Mononuclear cell (primary cell): ENCODE results near the gene ARL15. TPM values are rescaled to one million over a fixed set of nuclear protein-coding genes. Genes with fewer than 3 reads are reported as not detected.

Experiments used
- H3K27me3 ChIP-seq: 2 replicates; pipeline ENCODE4 v1.6.0; 2011; ENCODE audit warnings: low read length, control low read depth; ENCODE audit not compliant: insufficient read depth
- H3K4me1 ChIP-seq: 2 replicates; pipeline ENCODE4 v1.5.1; 2011; ENCODE audit warnings: mild to moderate bottlenecking, low read length, control low read depth; ENCODE audit not compliant: insufficient read depth
- H3K4me3 ChIP-seq: 2 replicates; pipeline ENCODE4 v1.5.1; 2011; ENCODE audit warnings: mild to moderate bottlenecking, low read length, moderate library complexity
- H3K9me3 ChIP-seq: 2 replicates; pipeline ENCODE4 v1.5.1; 2011; ENCODE audit warnings: low read depth, mild to moderate bottlenecking, control low read depth, low read length
- total RNA-seq: library from RNA; depleted of rRNA; stranded (reverse); fragments of >200 nt; gene quantifications from one replicate; pipeline ENCODE4 v1.2.3, GENCODE V29; 2012

ARL15 gene
- total RNA-seq, 1 donor = 30.3 TPM

GRCh38 chr5:53936481-53937352, 373.7 kb downstream of the ARL15 start:
- Histone ChIP-seq H3K9me3 (no peaks in the 10 kb centered on the region), H3K4me3 (no peak overlapping the region), H3K4me1 (peaks cover 5% of the 10 kb centered on the region), H3K27me3 (no peaks in the 10 kb centered on the region)

- no peaks in the 10 kb centered on the region for H3K9me3 ChIP-seq
- H3K27me3 ChIP-seq = no peaks in the 10 kb centered on the region
- H3K4me1 ChIP-seq = no peaks in the 10 kb centered on the region
- H3K4me3 ChIP-seq = no peak overlapping the region
Observed at GRCh38 chr5:53934151-53934820, 376.1 kb downstream of the ARL15 start.

DNA sequence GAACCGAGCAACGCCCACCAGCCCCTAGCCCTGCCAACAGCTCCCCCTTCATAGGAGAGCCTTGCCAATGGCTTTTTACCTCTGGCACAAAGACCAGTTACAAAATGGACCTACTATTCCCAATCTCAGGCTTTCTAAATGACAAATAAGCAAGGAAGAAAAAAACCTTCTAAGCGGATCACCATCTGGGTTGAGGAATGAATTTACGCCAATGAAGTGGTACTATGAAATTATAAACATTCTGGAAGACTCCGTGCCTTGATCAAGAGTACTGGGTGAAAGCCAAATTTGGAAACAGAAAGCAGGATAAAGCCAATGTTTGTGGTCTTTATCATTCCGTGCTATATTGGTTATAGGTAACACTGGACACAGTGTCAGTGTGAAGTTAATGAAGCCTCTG, 378.0 kb downstream of the ARL15 start:
- no peaks in the 10 kb centered on the region for H3K4me1 ChIP-seq
- no peak overlapping the region for H3K4me3 ChIP-seq
- H3K9me3 ChIP-seq = no peaks in the 10 kb centered on the region
- H3K27me3 ChIP-seq = no peaks in the 10 kb centered on the region

- H3K4me1 ChIP-seq = no peaks in the 10 kb centered on the region
- no peaks in the 10 kb centered on the region for H3K9me3 ChIP-seq
- H3K4me3 ChIP-seq = no peak overlapping the region
- no peaks in the 10 kb centered on the region for H3K27me3 ChIP-seq
Observed at GRCh38 chr5:53930457-53930856, 379.9 kb downstream of the ARL15 start.

DNA sequence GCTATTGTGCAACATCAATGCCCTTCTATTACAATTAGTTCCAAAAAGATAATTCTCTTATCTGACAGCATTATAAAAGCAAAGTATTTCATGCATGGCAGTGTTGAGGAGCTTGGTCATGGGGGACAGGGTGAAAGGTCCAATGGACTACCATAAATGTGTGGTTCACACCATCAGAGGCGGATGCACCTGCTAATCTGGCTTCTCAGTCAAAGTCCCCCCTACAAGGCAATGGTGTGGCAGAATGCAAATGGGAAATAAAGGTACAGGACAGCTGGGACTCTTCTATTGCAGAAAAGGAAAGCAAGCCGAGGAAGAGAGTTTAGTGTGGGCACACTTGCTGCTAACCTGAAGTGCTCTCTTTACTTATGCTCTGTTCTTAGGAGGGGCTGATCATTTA, 380.8 kb downstream of the ARL15 start:
- Histone ChIP-seq H3K27me3 (no peaks in the 10 kb centered on the region), H3K4me3 (no peak overlapping the region), H3K4me1 (no peaks in the 10 kb centered on the region), H3K9me3 (no peaks in the 10 kb centered on the region)

- Histone ChIP-seq H3K4me1 (no peaks in the 10 kb centered on the region), H3K27me3 (no peaks in the 10 kb centered on the region), H3K4me3 (no peak overlapping the region), H3K9me3 (no peaks in the 10 kb centered on the region)
Observed at GRCh38 chr5:53929152-53929551, 381.2 kb downstream of the ARL15 start.

- H3K9me3 ChIP-seq = no peaks in the 10 kb centered on the region
- H3K4me3 ChIP-seq = no peak overlapping the region
- H3K27me3 ChIP-seq = no peaks in the 10 kb centered on the region
- no peaks in the 10 kb centered on the region for H3K4me1 ChIP-seq
Observed at GRCh38 chr5:53928641-53929040, 381.7 kb downstream of the ARL15 start.

DNA sequence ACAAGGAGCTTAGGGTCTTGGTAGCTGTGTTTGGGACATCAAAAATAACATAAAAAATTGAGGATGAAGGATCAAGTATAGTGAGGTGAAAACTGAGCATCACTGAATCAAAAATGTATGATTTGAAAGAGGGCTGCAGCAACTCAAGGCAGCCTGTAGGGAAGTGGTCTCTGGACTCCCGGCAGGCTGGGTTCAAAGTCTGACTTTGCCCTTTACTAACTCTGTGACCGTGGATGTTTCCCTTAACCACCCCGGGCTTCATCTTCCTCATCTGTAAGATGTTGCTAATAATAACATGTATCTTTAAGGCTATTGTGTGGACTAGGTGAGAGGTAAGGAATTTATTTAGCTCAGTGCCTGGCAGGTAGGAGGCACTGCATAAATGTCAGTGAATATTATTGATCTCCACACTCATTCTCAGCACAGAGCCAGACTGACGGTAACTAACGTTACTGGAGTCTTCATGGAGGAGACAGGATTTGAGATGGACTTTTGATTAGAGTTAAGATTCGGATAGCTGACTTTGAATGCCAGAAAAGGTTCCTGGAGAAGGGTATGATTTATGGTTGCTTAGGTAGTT, 382.6 kb downstream of the ARL15 start:
- H3K4me1 ChIP-seq = no peaks in the 10 kb centered on the region
- no peaks in the 10 kb centered on the region for H3K27me3 ChIP-seq
- no peak overlapping the region for H3K4me3 ChIP-seq
- no peaks in the 10 kb centered on the region for H3K9me3 ChIP-seq

DNA sequence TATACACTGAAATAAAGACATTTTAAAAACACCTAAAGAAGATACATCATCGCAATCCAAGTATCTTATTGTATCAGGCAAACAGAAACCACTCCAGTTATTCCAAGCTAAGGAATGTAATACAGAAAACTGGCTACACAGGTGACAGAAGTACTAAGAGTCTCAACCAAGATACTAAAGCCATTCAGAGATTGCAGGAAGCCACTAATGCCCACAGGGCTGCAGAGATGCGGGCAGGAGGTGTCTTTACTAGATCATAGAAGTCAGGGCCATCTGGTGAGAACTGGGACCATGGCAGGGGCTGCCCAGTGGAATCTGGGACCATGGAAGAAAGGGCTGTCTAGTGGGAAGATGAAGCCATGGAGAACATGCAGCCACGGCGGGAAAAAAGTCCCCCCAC, 384.3 kb downstream of the ARL15 start:
- Histone ChIP-seq H3K27me3 (no peaks in the 10 kb centered on the region), H3K4me1 (no peaks in the 10 kb centered on the region), H3K9me3 (no peaks in the 10 kb centered on the region), H3K4me3 (no peak overlapping the region)

GRCh38 chr5:53924392-53924791, 386.0 kb downstream of the ARL15 start:
- H3K4me3 ChIP-seq = no peak overlapping the region
- no peaks in the 10 kb centered on the region for H3K4me1 ChIP-seq
- H3K27me3 ChIP-seq = no peaks in the 10 kb centered on the region
- no peaks in the 10 kb centered on the region for H3K9me3 ChIP-seq

DNA sequence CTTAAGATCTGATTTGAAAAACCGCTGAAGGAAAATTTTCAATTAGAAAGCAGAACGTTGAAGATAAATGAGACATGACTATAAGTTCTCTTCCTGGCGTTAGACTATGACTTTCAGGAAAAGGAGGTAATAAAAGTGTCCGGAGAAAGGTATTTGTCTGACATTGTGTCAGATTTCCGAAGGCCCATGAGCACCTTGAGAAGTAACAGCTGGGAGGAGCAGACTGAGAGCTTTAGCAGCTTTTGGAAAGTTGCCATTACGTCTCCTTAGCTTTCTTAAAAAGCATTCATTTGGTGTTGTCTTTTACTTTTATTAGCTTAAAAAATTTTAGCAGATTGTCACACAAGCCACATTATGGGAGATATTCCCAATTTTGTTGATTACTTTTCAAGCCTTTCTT, 386.4 kb downstream of the ARL15 start:
- no peaks in the 10 kb centered on the region for H3K9me3 ChIP-seq
- H3K4me1 ChIP-seq = no peaks in the 10 kb centered on the region
- H3K27me3 ChIP-seq = no peaks in the 10 kb centered on the region
- H3K4me3 ChIP-seq = no peak overlapping the region

DNA sequence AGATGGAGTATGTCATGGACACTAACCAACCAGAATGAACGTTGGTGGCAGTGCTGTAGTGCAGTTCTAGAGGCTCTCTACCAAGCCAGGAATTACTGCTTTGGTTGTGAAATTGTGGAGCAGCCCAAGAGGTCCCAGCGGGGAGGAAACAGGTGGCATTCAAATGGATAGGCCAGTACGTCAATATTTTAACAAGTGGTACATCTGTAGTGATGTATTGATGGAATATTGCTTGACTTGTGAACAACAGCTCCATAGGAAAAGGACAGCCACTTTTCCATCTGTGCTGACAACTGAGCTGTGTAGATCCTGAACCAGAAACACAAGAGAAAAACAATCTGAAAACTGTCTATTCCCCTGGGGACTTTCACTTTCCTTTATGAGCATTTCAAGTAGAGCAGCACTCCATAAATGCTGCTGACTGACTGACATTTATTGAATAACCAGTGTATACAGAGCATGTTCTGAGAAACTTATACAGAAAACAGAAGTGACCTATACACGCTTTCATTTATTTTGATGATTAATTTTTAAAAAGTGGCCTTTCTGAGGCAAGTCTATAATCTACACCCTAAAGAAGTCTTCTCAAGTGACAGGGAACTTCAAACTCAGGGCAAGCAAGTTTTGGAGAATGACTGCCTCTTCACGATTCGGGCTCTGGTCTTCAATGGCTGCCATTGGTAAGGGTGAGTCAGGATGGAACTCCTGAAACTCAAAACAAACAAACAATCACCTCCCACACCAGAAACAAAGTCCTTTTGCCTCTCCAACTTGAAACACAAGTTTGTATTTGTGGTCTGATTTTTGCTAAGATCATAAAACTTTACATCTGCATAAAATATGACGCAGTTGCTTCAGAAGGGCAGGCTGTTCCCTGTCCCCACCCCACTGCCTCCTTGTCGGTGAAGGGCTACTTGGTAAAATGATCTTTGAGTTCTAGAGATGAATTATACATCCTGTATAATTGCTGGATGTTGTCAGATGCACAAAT, 387.6 kb downstream of the ARL15 start:
- no peak overlapping the region for H3K4me3 ChIP-seq
- no peaks in the 10 kb centered on the region for H3K4me1 ChIP-seq
- H3K27me3 ChIP-seq = no peaks in the 10 kb centered on the region
- H3K9me3 ChIP-seq = no peaks in the 10 kb centered on the region

DNA sequence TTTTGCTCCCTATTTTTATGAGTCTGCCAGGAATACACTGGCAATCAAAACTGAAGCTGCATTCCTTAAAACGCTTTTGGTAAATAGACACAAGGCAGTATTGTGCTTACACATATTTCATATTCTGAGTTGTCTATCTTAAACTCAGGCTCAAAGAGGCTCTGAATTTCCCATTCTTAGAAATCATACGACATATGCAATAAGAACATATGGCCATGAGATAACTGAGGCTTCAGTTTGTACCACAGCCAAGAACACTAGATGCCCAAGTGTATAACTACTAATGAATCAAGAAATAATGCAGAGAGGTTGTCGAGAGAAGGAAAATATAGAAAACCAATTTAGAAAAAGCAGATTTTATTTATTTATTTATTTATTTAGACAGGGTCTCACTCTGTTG, 392.5 kb downstream of the ARL15 start:
- Histone ChIP-seq H3K27me3 (no peaks in the 10 kb centered on the region), H3K4me3 (no peak overlapping the region), H3K9me3 (no peaks in the 10 kb centered on the region), H3K4me1 (no peaks in the 10 kb centered on the region)

DNA sequence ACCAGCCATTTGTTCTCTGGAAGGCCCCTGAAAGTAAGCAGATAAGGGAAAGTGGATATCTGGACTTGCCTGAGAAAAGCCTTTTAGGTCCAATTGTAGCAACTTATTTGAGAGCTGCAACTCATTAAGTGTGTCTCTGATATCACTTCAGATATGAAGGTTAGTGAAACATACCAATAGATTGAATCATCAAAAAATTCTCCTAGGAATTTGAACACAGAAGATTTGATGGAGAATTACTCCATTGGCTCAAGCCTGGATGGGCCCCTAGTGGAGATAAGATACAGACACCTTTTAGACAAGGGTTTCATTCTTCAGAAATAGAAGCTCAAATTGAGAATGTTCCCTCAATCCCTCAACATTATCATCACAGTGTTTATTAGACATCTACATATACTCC, 393.3 kb downstream of the ARL15 start:
- Histone ChIP-seq H3K27me3 (no peaks in the 10 kb centered on the region), H3K4me3 (no peak overlapping the region), H3K9me3 (no peaks in the 10 kb centered on the region), H3K4me1 (no peaks in the 10 kb centered on the region)

GRCh38 chr5:53915120-53915519, 395.3 kb downstream of the ARL15 start:
- Histone ChIP-seq H3K27me3 (no peaks in the 10 kb centered on the region), H3K4me1 (no peaks in the 10 kb centered on the region), H3K4me3 (no peak overlapping the region), H3K9me3 (no peaks in the 10 kb centered on the region)
